Uterus (tissue), 2 donors: ENCODE data around the gene MDFIC.

ENCODE experiments used
- POLR2A ChIP-seq, 2 donors: fragments of 450-650 bp; IDR thresholded peaks; one replicate each; pipeline ENCODE4 v1.6.1; 2016; ENCODE audit warnings: antibody characterized with exemption in 2 of 2, mild to moderate bottlenecking in 1 of 2, moderate library complexity in 1 of 2
- TF ChIP-seq, protein P1 (sequence below), 4 experiments: fragments of 200-600 bp in 2 of 4; fragments of 450-650 bp in 2 of 4; sonication (generic) in 2 of 4; IDR thresholded peaks; one replicate each; pipeline ENCODE4 v1.5.1; 2016 to 2019; ENCODE audit warnings: antibody characterized with exemption in 4 of 4, mild to moderate bottlenecking in 2 of 4, moderate library complexity in 1 of 4

GRCh38 chr7:114922652-114923402, 933 bp downstream of the MDFIC start:
- TF ChIP-seq, protein P1, sequence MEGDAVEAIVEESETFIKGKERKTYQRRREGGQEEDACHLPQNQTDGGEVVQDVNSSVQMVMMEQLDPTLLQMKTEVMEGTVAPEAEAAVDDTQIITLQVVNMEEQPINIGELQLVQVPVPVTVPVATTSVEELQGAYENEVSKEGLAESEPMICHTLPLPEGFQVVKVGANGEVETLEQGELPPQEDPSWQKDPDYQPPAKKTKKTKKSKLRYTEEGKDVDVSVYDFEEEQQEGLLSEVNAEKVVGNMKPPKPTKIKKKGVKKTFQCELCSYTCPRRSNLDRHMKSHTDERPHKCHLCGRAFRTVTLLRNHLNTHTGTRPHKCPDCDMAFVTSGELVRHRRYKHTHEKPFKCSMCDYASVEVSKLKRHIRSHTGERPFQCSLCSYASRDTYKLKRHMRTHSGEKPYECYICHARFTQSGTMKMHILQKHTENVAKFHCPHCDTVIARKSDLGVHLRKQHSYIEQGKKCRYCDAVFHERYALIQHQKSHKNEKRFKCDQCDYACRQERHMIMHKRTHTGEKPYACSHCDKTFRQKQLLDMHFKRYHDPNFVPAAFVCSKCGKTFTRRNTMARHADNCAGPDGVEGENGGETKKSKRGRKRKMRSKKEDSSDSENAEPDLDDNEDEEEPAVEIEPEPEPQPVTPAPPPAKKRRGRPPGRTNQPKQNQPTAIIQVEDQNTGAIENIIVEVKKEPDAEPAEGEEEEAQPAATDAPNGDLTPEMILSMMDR (IDR thresholded peaks at IDR 0.05): no peak
- TF ChIP-seq POLR2A (IDR thresholded peaks at IDR 0.05): no peak
